MCF 10A (cell line): Measurements from ENCODE around the gene METAP1. TPM values are rescaled to one million over a fixed set of nuclear protein-coding genes. Genes with fewer than 3 reads are reported as not detected.
A peak's percentile ranks its signal among the peaks of the same experiment; 100 is the strongest.

Experiments
- BruUV-seq: library from RNA; stranded (reverse); fragments of 400-500 nt; replicated peaks from 2 replicates; lab custom pipeline; 2021; lab: Mats Ljungman, UMichigan
- CTCF ChIA-PET: fragments of 300-600 bp; sonication (Branson Sonifier 250); formaldehyde crosslinking; extraction: SDS; loops from one replicate; lab custom pipeline; 2021; ENCODE audit warnings: antibody characterized with exemption, inconsistent platforms; lab: Yijun Ruan, JAX
- POLR2A ChIA-PET: fragments of 300-600, 350-650 bp; sonication (Branson Sonifier 250); formaldehyde crosslinking; extraction: SDS; loops from one replicate; lab custom pipeline; 2020; ENCODE audit warnings: antibody characterized with exemption, inconsistent platforms; lab: Yijun Ruan, JAX
- DNase-seq: peaks from one replicate; pipeline ENCODE4 v3.0.0-alpha.2; 2018; ENCODE audit not compliant: unreplicated experiment
- H3K27ac Mint-ChIP-seq: one replicate; pipeline ENCODE4 v1.8.0; 2022; ENCODE audit warnings: mild to moderate bottlenecking, low read depth, mixed read lengths; ENCODE audit not compliant: unreplicated experiment
- H3K27me3 Mint-ChIP-seq: one replicate; pipeline ENCODE4 v1.8.0; 2022; ENCODE audit warnings: mixed read lengths; ENCODE audit not compliant: insufficient read depth, unreplicated experiment
- H3K36me3 Mint-ChIP-seq: one replicate; pipeline ENCODE4 v1.8.0; 2022; ENCODE audit warnings: mild to moderate bottlenecking, moderate library complexity, mixed read lengths; ENCODE audit not compliant: insufficient read depth, unreplicated experiment
- H3K4me1 Mint-ChIP-seq: one replicate; pipeline ENCODE4 v1.8.0; 2022; ENCODE audit warnings: mixed read lengths; ENCODE audit not compliant: insufficient read depth, unreplicated experiment
- H3K4me3 Mint-ChIP-seq: one replicate; pipeline ENCODE4 v1.8.0; 2022; ENCODE audit warnings: mild to moderate bottlenecking, moderate library complexity, mixed read lengths; ENCODE audit not compliant: unreplicated experiment
- H3K9me3 Mint-ChIP-seq: one replicate; pipeline ENCODE4 v1.8.0; 2022; ENCODE audit warnings: mixed read lengths; ENCODE audit not compliant: unreplicated experiment
- intact Hi-C: fragments of 100-400 bp; cut with micrococcal nuclease; formaldehyde crosslinking; loops from 2 replicates; pipeline ENCODE4 v1.14.1; 2022
- total RNA-seq: library from RNA; stranded (reverse); gene quantifications from 2 replicates; pipeline ENCODE4 v1.2.3, GENCODE V29; 2022
- TF ChIP-seq, protein P1 (sequence below): fragments of 200-600 bp; IDR thresholded peaks from one replicate; pipeline ENCODE4 v1.8.0; 2022; ENCODE audit warnings: antibody characterized with exemption, mild to moderate bottlenecking; ENCODE audit not compliant: unreplicated experiment

METAP1 gene
- total RNA-seq, 1 experiment from 2014 or later = 61.4 TPM

DNA sequence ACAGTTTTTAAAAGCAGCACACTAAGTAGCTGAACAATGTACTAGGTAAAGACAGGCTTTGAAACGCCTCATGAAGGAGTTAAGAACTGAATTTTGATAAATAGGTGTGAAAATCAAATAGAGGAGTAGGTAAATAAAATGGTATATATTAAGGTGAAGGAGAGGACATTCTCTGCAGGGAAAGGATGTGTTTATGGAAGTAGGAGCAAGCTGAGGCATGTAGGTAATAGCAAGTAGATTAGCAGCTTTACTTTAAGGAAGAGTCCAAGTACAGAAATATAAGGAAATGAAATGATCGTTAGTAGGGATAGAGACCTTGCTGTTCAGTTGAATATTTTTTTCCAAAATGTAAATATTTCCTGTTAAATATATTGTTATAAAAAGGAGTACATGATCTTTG lies 12.5 kb downstream of the METAP1 start:
- CTCF ChIA-PET = interaction anchor here (0.6 to 4.1 kb wide), 5 partner anchors 12 to 112 kb away, joined by 3 to 37 read pairs (median 4); partner anchors contain the start of gene METAP1

DNA sequence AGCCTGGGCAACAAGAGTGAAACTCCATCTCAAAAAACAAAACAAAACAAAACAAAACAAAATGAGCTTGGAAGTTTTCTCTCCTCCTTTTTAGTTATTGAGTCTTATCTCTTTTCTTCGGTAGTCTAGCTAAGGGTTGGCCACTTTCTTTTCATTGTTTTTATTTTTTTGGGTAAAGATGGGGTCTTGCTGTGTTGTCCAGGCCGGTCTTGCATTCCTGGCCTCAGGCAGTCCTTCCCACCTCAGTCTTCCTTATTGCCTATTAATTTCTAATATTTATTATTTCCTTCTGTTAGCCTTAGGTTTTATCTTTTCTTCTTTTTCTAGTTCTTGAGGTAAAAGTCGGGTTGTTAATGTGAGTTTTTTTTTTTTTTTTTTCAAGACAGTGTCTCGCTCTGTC lies 16.4 kb downstream of the METAP1 start:
- no peak overlapping the region for H3K27ac Mint-ChIP-seq
- CTCF ChIA-PET = interaction anchor here (0.8 to 2.4 kb wide), 2 partner anchors 17 to 84 kb away, joined by 3 to 8 read pairs; partner anchors contain the start of gene METAP1
- POLR2A ChIA-PET = interaction anchor here (0.6 to 1.0 kb wide), 3 partner anchors 23 to 53 kb away, joined by 3 read pairs; no protein-coding TSS in a partner anchor
- H3K27me3 Mint-ChIP-seq = no peaks in the 10 kb centered on the region
- no peaks in the 10 kb centered on the region for H3K36me3 Mint-ChIP-seq
- DNase-seq = no peak
- H3K4me1 Mint-ChIP-seq = peaks cover 16% of the 10 kb centered on the region
- H3K4me3 Mint-ChIP-seq = no peak overlapping the region
- TF ChIP-seq, protein P1, sequence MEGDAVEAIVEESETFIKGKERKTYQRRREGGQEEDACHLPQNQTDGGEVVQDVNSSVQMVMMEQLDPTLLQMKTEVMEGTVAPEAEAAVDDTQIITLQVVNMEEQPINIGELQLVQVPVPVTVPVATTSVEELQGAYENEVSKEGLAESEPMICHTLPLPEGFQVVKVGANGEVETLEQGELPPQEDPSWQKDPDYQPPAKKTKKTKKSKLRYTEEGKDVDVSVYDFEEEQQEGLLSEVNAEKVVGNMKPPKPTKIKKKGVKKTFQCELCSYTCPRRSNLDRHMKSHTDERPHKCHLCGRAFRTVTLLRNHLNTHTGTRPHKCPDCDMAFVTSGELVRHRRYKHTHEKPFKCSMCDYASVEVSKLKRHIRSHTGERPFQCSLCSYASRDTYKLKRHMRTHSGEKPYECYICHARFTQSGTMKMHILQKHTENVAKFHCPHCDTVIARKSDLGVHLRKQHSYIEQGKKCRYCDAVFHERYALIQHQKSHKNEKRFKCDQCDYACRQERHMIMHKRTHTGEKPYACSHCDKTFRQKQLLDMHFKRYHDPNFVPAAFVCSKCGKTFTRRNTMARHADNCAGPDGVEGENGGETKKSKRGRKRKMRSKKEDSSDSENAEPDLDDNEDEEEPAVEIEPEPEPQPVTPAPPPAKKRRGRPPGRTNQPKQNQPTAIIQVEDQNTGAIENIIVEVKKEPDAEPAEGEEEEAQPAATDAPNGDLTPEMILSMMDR = no peak
- intact Hi-C loops = no loop called here
- BruUV-seq = no TSS peak
- peaks cover 8% of the 10 kb centered on the region for H3K9me3 Mint-ChIP-seq

More for the DNA sequence above, 12.5 kb downstream of the METAP1 start:
- TF ChIP-seq, protein P1 = no peak
- intact Hi-C loops = no loop called here
- no peak for DNase-seq
- peaks cover 8% of the 10 kb centered on the region for H3K9me3 Mint-ChIP-seq
- POLR2A ChIA-PET = interaction anchor here (0.6 to 3.5 kb wide), 11 partner anchors 9 to 526 kb away, joined by 3 to 54 read pairs (median 3); partner anchors contain the start of genes ADH5 and METAP1
- H3K27ac Mint-ChIP-seq = peak overlapping the region; percentile 43
- no peaks in the 10 kb centered on the region for H3K27me3 Mint-ChIP-seq
- H3K4me1 Mint-ChIP-seq = peaks cover 21% of the 10 kb centered on the region
- no peak overlapping the region for H3K4me3 Mint-ChIP-seq
- H3K36me3 Mint-ChIP-seq = no peaks in the 10 kb centered on the region
- BruUV-seq = no TSS peak

DNA sequence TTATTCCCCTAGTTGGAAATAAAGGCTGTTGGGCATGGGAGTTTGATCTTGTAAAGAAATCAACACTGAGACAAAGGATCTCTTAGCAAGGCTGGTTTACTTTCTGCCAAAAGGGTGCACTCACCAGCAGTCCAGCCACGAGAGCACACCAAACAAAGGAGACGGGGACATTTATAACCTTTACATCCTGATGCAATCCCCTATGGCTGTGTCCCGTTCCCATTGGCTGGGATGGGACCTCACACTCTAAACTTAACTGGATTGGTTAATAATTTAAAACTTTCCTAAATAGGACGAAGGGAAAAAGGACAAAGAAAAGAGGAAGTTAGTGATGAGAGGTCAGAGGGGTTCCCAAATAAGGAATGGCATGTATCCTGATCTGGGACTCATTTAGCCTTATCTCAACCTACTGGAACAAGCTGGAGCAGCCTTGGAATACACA lies 17.9 kb downstream of the METAP1 start:
- H3K27me3 Mint-ChIP-seq = no peaks in the 10 kb centered on the region
- H3K36me3 Mint-ChIP-seq = no peaks in the 10 kb centered on the region
- POLR2A ChIA-PET = no interaction called here
- H3K4me3 Mint-ChIP-seq = no peak overlapping the region
- intact Hi-C loops = no loop called here
- TF ChIP-seq, protein P1 = no peak
- no peak for DNase-seq
- peaks cover 8% of the 10 kb centered on the region for H3K9me3 Mint-ChIP-seq
- H3K4me1 Mint-ChIP-seq = peaks cover 2% of the 10 kb centered on the region
- CTCF ChIA-PET = interaction anchor here (1.1 to 1.8 kb wide), 2 partner anchors 12 to 42 kb away, joined by 3 to 6 read pairs; no protein-coding TSS in a partner anchor
- BruUV-seq = no TSS peak
- no peak overlapping the region for H3K27ac Mint-ChIP-seq

DNA sequence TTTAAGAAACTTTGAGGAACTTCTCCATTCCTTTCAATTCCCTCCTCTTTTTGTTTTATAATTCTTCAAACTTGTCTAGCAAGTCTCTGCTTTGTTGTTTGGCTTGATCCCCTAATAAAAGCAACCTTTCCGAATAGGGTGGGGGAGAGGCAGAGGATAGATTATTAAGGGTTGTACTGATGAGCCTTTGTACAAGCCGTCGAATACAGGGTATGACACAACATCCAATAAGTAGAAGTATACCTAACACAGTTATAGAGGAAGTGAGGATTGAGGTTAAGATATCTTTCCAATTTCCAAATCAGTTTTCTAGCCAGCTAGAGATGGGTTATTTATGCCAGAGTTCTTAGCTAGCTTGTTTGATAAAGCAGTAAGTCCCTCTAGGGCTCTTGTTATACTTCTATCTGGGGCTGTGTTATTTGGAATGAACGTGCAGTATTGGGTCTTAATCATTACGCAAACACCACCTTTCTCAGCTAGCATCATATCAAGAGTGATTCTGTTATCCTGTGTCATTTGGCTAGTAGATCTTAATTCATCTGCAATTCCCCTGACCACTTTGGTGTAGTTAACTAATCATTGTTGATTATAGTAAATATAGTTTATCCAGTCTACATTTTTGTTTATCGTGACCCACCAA lies 18.5 kb downstream of the METAP1 start:
- CTCF ChIA-PET = interaction anchor here (0.5 to 1.8 kb wide), 4 partner anchors 11 to 52 kb away, joined by 3 to 6 read pairs (median 4); no protein-coding TSS in a partner anchor
- Mint-ChIP-seq H3K4me1 (no peaks in the 10 kb centered on the region), H3K9me3 (peaks cover 8% of the 10 kb centered on the region), H3K36me3 (no peaks in the 10 kb centered on the region), H3K27me3 (no peaks in the 10 kb centered on the region), H3K4me3 (no peak overlapping the region), H3K27ac (no peak overlapping the region)
- TF ChIP-seq, protein P1 = no peak
- POLR2A ChIA-PET = interaction anchor here (0.6 kb wide), 1 partner anchor 72 kb away, joined by 3 read pairs; no protein-coding TSS in a partner anchor
- DNase-seq = no peak
- BruUV-seq = no TSS peak
- intact Hi-C loops = no loop called here
